Panc1 (cell line): ENCODE measurements around the gene DIS3L2. TPM values are rescaled to one million over a fixed set of nuclear protein-coding genes. Genes with fewer than 3 reads are reported as not detected.
A peak's percentile ranks its signal among the peaks of the same experiment; 100 is the strongest.
"Not testable (repeated sequence)": the region's sequence is repeated elsewhere in the genome, so short reads cannot be mapped to it uniquely, and the experiment has no call there.

Experiments
- ATAC-seq: fragments of 200-7000 bp; cut with Tn5 transposase; 2 replicates; pipeline ENCODE4 v1.9.1; 2020; ENCODE audit warnings: mild to moderate bottlenecking, moderate library complexity
- BruUV-seq: library from RNA; stranded (reverse); fragments of 400-500 nt; replicated peaks from 2 replicates; lab custom pipeline; 2021; lab: Mats Ljungman, UMichigan
- CTCF ChIA-PET: fragments of 300-600 bp; sonication (Branson Sonifier 250); formaldehyde crosslinking; loops from one replicate; lab custom pipeline; 2022; ENCODE audit warnings: antibody characterized with exemption; lab: Charles Lee
- POLR2A ChIA-PET: fragments of 300-600 bp; sonication (Branson Sonifier 250); formaldehyde crosslinking; loops from one replicate; lab custom pipeline; 2022; ENCODE audit warnings: antibody characterized with exemption; lab: Charles Lee
- DNase-seq: peaks from one replicate; pipeline ENCODE4 v3.0.0-alpha.2; 2010; ENCODE audit warnings: low read depth, low spot score
- H3K27ac ChIP-seq: 2 replicates; pipeline ENCODE4 v1.5.1; 2011; ENCODE audit warnings: mild to moderate bottlenecking, low read length, inconsistent platforms
- H3K27me3 ChIP-seq: fragments of 200-500 bp; sonication (Bioruptor generic); 2 replicates; pipeline ENCODE4 v1.6.0; 2014; ENCODE audit warnings: low read length, inconsistent platforms; ENCODE audit not compliant: control insufficient read depth, insufficient read depth
- H3K36me3 ChIP-seq: fragments of 200-500 bp; sonication (Bioruptor generic); 2 replicates; pipeline ENCODE4 v1.5.1; 2014; ENCODE audit warnings: inconsistent platforms, mild to moderate bottlenecking, low read length, moderate library complexity; ENCODE audit not compliant: control insufficient read depth, insufficient read depth
- H3K4me1 ChIP-seq: 2 replicates; pipeline ENCODE4 v1.5.1; 2011; ENCODE audit warnings: inconsistent platforms, mild to moderate bottlenecking, low read length, moderate library complexity; ENCODE audit not compliant: control insufficient read depth, insufficient read depth
- H3K4me3 ChIP-seq, 2 experiments: 2 replicates each; pipeline ENCODE4 v1.5.1; 2011 to 2012; ENCODE audit warnings: low read depth in 2 of 2, low read length in 2 of 2, mild to moderate bottlenecking in 2 of 2, inconsistent platforms in 1 of 2, moderate library complexity in 1 of 2
- H3K9me3 ChIP-seq: fragments of 200-500 bp; sonication (Bioruptor generic); 2 replicates; pipeline ENCODE4 v1.5.1; 2014; ENCODE audit warnings: low read depth, mild to moderate bottlenecking, inconsistent platforms, low read length, moderate library complexity; ENCODE audit not compliant: control insufficient read depth, insufficient read depth
- CTCF ChIP-seq: fragments of 450-650 bp; IDR thresholded peaks from 2 replicates; pipeline ENCODE4 v1.5.1; 2017; ENCODE audit warnings: mild to moderate bottlenecking
- POLR2AphosphoS5 ChIP-seq: IDR thresholded peaks from 2 replicates; pipeline ENCODE4 v1.6.1; 2012; ENCODE audit warnings: mild to moderate bottlenecking, low read depth, low read length, moderate library complexity
- REST ChIP-seq, 2 experiments: IDR thresholded peaks; 2 replicates each; pipeline ENCODE4 v1.6.1; 2011 to 2012; ENCODE audit warnings: low read depth in 2 of 2, control low read depth in 1 of 2, low read length in 1 of 2, mild to moderate bottlenecking in 1 of 2, moderate library complexity in 1 of 2; ENCODE audit not compliant: insufficient read depth in 1 of 2
- SIN3A ChIP-seq: IDR thresholded peaks from 2 replicates; pipeline ENCODE4 v1.6.1; 2012; ENCODE audit warnings: low read depth, mild to moderate bottlenecking, low read length, moderate library complexity, borderline replicate concordance; ENCODE audit not compliant: insufficient read depth
- TCF7L2 ChIP-seq: IDR thresholded peaks from 2 replicates; pipeline ENCODE4 v1.6.1; 2011; ENCODE audit warnings: mild to moderate bottlenecking, low read depth, low read length, inconsistent platforms
- in situ Hi-C: cut with HindIII; loops from 2 replicates; pipeline ENCODE4 v1.10.0; 2016; ENCODE audit warnings: low sequenced_read_pairs, low pct_unique_long_range_greater_than_20kb
- intact Hi-C: fragments of 100-400 bp; cut with micrococcal nuclease; formaldehyde crosslinking; loops from one replicate; pipeline ENCODE4 v1.10.0; 2022; ENCODE audit not compliant: unreplicated experiment
- total RNA-seq: library from RNA; stranded (reverse); gene quantifications from one replicate; pipeline ENCODE4 v1.2.1, GENCODE V29; 2021; ENCODE audit not compliant: unreplicated experiment

DIS3L2 gene
- total RNA-seq, 1 experiment from 2014 or later = 28.1 TPM

GRCh38 chr2:232029346-232029745, 67.8 kb downstream of the DIS3L2 start:
- no peaks in the 10 kb centered on the region for H3K4me1 ChIP-seq
- no peak for TF ChIP-seq POLR2AphosphoS5
- no peak for TF ChIP-seq SIN3A
- TF ChIP-seq CTCF = no peak
- TF ChIP-seq TCF7L2 = no peak
- TF ChIP-seq REST (IDR thresholded peaks at IDR 0.05; ENCODE audit: insufficient read depth in 1 of 2, low read depth in 2 of 2, low read length in 1 of 2) = no peak
- H3K27ac ChIP-seq = no peak overlapping the region
- intact Hi-C loops (no loop called here), in situ Hi-C loops (no loop called here)
- H3K27me3 ChIP-seq = no peaks in the 10 kb centered on the region
- no TSS peak for BruUV-seq
- H3K9me3 ChIP-seq = no peaks in the 10 kb centered on the region; the same call in 1 of the 2 replicates
- no peak overlapping the region for H3K4me3 ChIP-seq
- ChIA-PET POLR2A (no interaction called here), CTCF (no interaction called here)
- ATAC-seq (no peak), DNase-seq (no peak)
- H3K36me3 ChIP-seq = peaks cover 8% of the 10 kb centered on the region

- intact Hi-C loops (no loop called here), in situ Hi-C loops (no loop called here)
- H3K27ac ChIP-seq = no peak overlapping the region
- DNase-seq (no peak), ATAC-seq (no peak)
- no TSS peak for BruUV-seq
- POLR2A ChIA-PET = no interaction called here
- H3K36me3 ChIP-seq = peaks cover 3% of the 10 kb centered on the region; the same call in 1 of the 2 replicates
- H3K27me3 ChIP-seq = no peaks in the 10 kb centered on the region
- CTCF ChIA-PET = no interaction called here
- no peak overlapping the region for H3K4me3 ChIP-seq
- H3K4me1 ChIP-seq = no peaks in the 10 kb centered on the region
- TF ChIP-seq TCF7L2 (no peak), POLR2AphosphoS5 (no peak), CTCF (peak; percentile 55)
- H3K9me3 ChIP-seq = no peaks in the 10 kb centered on the region; the same call in 1 of the 2 replicates
Measured at GRCh38 chr2:232030229-232030628, 68.7 kb downstream of the DIS3L2 start.

GRCh38 chr2:232035292-232035691, 73.8 kb downstream of the DIS3L2 start:
- in situ Hi-C loops, DNase-seq, H3K4me3 ChIP-seq, CTCF ChIA-PET, H3K36me3 ChIP-seq, intact Hi-C loops, H3K4me1 ChIP-seq, BruUV-seq, H3K9me3 ChIP-seq, ATAC-seq, H3K27me3 ChIP-seq, H3K27ac ChIP-seq, POLR2A ChIA-PET: not testable (repeated sequence)

GRCh38 chr2:232036876-232037275, 75.4 kb downstream of the DIS3L2 start:
- H3K4me1 ChIP-seq, H3K4me3 ChIP-seq, H3K9me3 ChIP-seq, intact Hi-C loops, in situ Hi-C loops, CTCF ChIA-PET, H3K27me3 ChIP-seq, ATAC-seq, H3K27ac ChIP-seq, POLR2A ChIA-PET, H3K36me3 ChIP-seq, BruUV-seq, DNase-seq: not testable (repeated sequence)
